ELF-1 (cell line): ENCODE results near the gene GRK5.
"Not testable (repeated sequence)": the region's sequence is repeated elsewhere in the genome, so short reads cannot be mapped to it uniquely, and the experiment has no call there.

ENCODE experiments used
- DNase-seq: peaks from one replicate; pipeline ENCODE4 v3.0.0-alpha.2; 2016; ENCODE audit warnings: low read depth, low spot score

Gene GRK5

GRCh38 chr10:119420950-119421875 is 213.8 kb downstream of the GRK5 start:
- DNase-seq: no peak

- no peak for DNase-seq
Observed at GRCh38 chr10:119421891-119422681, 214.7 kb downstream of the GRK5 start.

DNA sequence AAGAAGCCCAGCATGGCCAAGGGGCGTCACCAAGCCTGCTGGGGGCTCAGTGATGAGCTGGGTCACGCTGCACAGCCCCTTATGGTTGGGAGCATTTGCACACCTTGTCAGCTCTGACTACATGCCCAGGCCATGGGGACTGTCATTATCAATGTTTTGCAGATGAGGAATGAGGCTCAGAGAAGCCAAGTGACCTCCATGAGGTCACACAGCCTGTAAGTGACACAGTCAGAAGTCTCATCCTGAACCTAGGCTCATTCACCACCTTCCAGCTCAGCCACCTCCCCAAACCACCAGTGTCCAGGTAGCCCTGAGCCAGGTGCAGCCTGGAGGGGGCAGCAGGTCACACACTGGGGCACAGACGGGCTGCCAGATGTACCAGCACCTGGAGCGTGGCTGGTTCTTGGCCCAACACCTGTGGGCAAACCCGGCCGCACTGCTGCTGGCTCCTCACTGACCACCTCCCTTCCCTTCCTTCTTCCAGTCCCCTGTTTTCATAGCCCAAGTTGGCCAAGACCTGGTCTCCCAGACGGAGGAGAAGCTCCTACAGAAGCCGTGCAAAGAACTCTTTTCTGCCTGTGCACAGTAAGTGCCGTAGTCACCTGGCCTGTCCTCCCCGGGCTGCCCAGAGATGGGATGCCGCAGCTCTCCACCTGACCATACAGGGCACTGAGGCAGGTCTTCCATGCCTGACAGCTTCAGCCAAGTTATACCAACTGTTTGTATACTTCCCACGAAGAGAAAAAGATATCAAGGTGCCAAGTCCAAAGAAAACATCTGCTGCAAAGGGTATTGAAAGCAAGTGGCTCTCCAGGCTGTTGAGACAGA is 215.5 kb downstream of the GRK5 start:
- no peak for DNase-seq

DNA sequence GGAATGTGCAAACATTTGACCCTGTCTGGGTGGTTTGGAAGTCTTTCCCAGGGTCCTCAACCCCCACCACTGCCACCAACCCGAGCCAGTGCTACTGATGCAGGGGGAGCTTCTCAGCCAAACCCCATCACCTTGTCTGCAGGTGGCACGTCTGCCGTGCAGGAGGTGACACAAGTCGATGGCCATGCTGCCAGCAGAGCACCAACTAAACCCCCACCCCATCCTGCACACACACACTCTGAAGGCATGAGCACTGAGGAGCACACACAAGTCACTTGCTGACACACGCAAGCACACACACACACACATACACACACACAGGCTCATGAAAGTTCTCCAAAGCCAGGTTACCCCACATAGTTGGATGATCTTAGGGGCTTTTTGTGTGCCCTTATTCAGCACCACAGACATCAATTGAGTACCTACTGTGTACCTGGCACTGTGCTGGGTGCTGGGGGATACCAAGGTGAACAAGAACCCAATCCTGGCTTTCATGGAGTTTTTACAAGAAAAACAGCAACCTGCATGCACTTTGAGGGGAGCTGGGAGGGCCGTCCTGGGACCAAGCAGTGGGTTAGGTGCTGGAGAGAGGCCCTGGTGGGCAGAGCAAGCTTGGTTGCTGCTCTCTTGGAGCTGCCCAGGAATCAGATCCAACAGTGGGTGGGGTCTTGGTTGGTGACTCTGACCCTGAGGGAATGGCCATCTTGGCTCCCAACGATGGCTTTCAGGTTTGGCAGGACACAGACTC is 216.3 kb downstream of the GRK5 start:
- DNase-seq: no peak

DNA sequence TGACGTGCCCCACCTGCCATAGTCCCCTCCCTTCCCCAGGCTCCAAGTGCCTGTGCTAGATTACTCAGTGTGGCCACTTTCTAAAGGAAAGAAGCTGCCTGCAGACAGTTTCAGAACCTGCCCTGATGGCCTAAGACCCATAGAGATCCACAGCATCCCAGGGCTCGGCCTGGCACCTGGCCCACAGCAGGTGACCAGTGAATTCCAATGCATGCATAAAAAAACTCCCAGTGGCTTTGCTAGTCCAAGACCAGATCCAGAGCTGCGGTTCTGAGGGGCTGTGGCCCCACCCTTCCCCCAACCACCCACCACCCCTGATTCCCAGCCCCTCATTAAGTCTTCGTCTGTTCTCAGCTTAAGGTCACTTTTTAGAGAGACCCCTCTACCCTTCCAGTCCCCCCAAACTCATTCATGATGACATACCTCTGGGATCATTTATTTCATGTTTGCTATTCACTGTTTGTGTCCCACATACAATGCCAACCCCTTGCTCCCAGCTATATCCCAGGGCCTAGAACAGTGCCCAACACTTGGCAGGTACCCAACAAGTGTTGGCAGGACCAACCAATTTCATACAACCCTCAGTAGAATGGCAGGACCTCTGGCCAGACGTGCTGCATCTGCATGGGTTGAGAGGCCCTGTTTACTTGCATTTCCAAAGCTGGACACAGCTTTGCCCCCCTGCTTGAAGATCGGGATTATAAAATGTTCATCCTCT is 217.0 kb downstream of the GRK5 start:
- DNase-seq: no peak

GRCh38 chr10:119425102-119425880 is 217.9 kb downstream of the GRK5 start:
- DNase-seq: no peak

- DNase-seq: no peak
Observed at GRCh38 chr10:119425881-119426170, 218.5 kb downstream of the GRK5 start.

- no peak for DNase-seq
Observed at GRCh38 chr10:119426699-119427098, 219.3 kb downstream of the GRK5 start.

GRCh38 chr10:119427263-119427864 is 220.0 kb downstream of the GRK5 start:
- no peak for DNase-seq

GRCh38 chr10:119428789-119429188 is 221.4 kb downstream of the GRK5 start:
- DNase-seq: no peak

DNA sequence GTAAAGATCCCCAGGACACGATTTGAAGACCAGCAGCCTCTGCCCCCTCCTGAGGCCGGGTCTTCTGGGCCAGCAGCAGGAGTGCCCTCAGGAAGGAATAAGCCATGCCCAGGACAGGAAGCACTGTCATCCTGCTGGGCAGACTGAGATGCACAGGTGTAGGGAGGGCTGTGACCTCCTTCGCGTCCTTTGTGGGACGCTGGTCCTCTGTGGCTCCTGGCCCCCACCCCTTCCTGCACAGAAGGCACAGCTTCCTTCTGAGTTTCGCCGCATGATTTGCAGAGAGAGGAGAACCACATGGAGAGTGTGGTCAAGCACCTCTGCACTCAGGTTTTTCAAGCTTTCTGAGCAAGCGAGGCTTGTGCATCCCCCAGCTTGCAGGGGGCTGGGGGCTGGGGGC is 222.4 kb downstream of the GRK5 start:
- DNase-seq: no peak

DNA sequence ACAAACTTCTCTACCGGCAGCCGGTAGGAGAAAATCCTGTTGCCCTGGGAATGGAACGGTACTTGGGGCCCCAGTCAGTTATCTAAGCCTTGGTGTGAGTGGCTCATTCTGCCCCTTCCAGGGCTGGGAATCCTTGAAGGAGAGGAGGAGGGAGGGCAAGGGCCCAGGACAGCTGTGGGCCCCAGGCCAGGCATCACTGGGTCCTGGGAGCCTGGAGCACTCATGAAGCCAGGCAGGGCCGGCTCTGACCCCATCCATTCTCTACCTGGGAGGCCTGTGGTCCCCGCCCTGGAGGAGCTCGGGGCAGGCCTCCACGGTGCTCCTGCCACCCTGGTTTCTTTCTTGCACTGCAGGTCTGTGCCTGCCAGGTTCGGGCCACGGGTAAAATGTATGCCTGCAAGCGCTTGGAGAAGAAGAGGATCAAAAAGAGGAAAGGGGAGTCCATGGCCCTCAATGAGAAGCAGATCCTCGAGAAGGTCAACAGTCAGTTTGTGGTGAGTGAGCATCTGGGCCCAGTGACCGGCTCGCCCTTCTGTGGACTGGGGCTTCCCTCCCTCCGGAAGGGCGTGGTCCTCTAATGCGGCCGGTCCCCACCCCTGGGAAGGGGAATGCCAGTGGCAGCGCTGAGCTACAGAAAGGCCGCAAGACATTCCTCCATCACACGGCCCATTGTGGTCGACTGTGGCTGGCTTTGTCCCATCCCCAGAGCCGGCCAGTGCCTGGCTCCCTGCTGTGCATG is 223.8 kb downstream of the GRK5 start:
- DNase-seq: no peak

GRCh38 chr10:119431773-119432135 is 224.4 kb downstream of the GRK5 start:
- DNase-seq: no peak

- DNase-seq: not testable (repeated sequence)
Observed at GRCh38 chr10:119434942-119435341, 227.6 kb downstream of the GRK5 start.

GRCh38 chr10:119438717-119439116 is 231.3 kb downstream of the GRK5 start:
- no peak for DNase-seq

GRCh38 chr10:119439922-119440321 is 232.6 kb downstream of the GRK5 start:
- DNase-seq: no peak

- DNase-seq: no peak
Observed at GRCh38 chr10:119441151-119441821, 233.9 kb downstream of the GRK5 start.
